Measurements from ENCODE around the gene DDX49. TPM values are rescaled to one million over a fixed set of nuclear protein-coding genes. Genes with fewer than 3 reads are reported as not detected.
A peak's percentile ranks its signal among the peaks of the same experiment; 100 is the strongest.

DDX49 gene
- total and polyA plus RNA-seq, 2 experiments from 2014 or later, result 48.5 to 57.6 TPM

GRCh38 chr19:18897094-18898029 is 22.2 kb upstream of the DDX49 start:
- Histone ChIP-seq H3K9me3 (ENCODE audit: low read depth) (no peaks in the 10 kb centered on the region), H3K27ac (peak overlapping the region; percentile 46), H3K27me3 (no peaks in the 10 kb centered on the region), H3K4me3 (no peak overlapping the region), H3K36me3 (no peaks in the 10 kb centered on the region), H3K4me1 (ENCODE audit: low read depth) (no peaks in the 10 kb centered on the region)
- no peak for TF ChIP-seq CTCF (IDR thresholded peaks at IDR 0.05; ENCODE audit: low read depth, low read length)
- DNase-seq (ENCODE audit: low read depth in 1 of 2, low spot score in 1 of 2), result no peak

- no peaks in the 10 kb centered on the region for H3K9me3 ChIP-seq (ENCODE audit: low read depth)
- no peak overlapping the region for H3K4me3 ChIP-seq
- peak overlapping the region; percentile 46 for H3K27ac ChIP-seq
- no peak for TF ChIP-seq CTCF (IDR thresholded peaks at IDR 0.05; ENCODE audit: low read depth, low read length)
- no peaks in the 10 kb centered on the region for H3K36me3 ChIP-seq
- no peaks in the 10 kb centered on the region for H3K4me1 ChIP-seq (ENCODE audit: low read depth)
- peak in 1 of 2 donors; percentile 59 for DNase-seq (ENCODE audit: low read depth in 1 of 2, low spot score in 1 of 2)
- H3K27me3 ChIP-seq, result no peaks in the 10 kb centered on the region
Measured at GRCh38 chr19:18898081-18898606, 21.4 kb upstream of the DDX49 start.

- Histone ChIP-seq H3K36me3 (no peaks in the 10 kb centered on the region), H3K9me3 (ENCODE audit: low read depth) (no peaks in the 10 kb centered on the region), H3K27me3 (no peaks in the 10 kb centered on the region), H3K4me3 (no peak overlapping the region), H3K27ac (peak overlapping the region; percentile 46), H3K4me1 (ENCODE audit: low read depth) (no peaks in the 10 kb centered on the region)
- DNase-seq (ENCODE audit: low read depth in 1 of 2, low spot score in 1 of 2), result no peak
- TF ChIP-seq CTCF (IDR thresholded peaks at IDR 0.05; ENCODE audit: low read depth, low read length), result no peak
Measured at GRCh38 chr19:18898607-18899408, 20.7 kb upstream of the DDX49 start.

- Histone ChIP-seq H3K27ac (peak overlapping the region; percentile 46), H3K27me3 (no peaks in the 10 kb centered on the region), H3K4me1 (ENCODE audit: low read depth) (no peaks in the 10 kb centered on the region), H3K4me3 (no peak overlapping the region), H3K36me3 (no peaks in the 10 kb centered on the region), H3K9me3 (ENCODE audit: low read depth) (no peaks in the 10 kb centered on the region)
- TF ChIP-seq CTCF (IDR thresholded peaks at IDR 0.05; ENCODE audit: low read depth, low read length), result no peak
- DNase-seq (ENCODE audit: low read depth in 1 of 2, low spot score in 1 of 2), result no peak
Measured at GRCh38 chr19:18899624-18900560, 19.6 kb upstream of the DDX49 start.
